SK-MEL-5 (cell line): ENCODE data around the gene MAPK4. TPM values are rescaled to one million over a fixed set of nuclear protein-coding genes. Genes with fewer than 3 reads are reported as not detected.
"Not testable (repeated sequence)": the region's sequence is repeated elsewhere in the genome, so short reads cannot be mapped to it uniquely, and the experiment has no call there.

Experiments used
- DNase-seq: peaks from one replicate; pipeline ENCODE4 v3.0.0-alpha.2; 2016; ENCODE audit warnings: low read depth, low spot score
- in situ Hi-C: cut with HindIII; loops from 2 replicates; pipeline ENCODE4 v1.10.0; 2016; ENCODE audit warnings: low sequenced_read_pairs, high pct_unique_total_duplicates, low pct_unique_long_range_greater_than_20kb
- total RNA-seq: library from RNA; depleted of rRNA; stranded (reverse); fragments of >200 nt; shearing (Covaris generic); gene quantifications from 2 replicates; pipeline ENCODE4 v1.2.3, GENCODE V29; 2014; rRNA removed

MAPK4 gene
- total RNA-seq, 1 experiment from 2014 or later = 62.4 TPM

GRCh38 chr18:50748243-50749229, 188.6 kb downstream of the MAPK4 start:
- no peak for DNase-seq
- in situ Hi-C loops = no loop called here

GRCh38 chr18:50749421-50749820, 189.5 kb downstream of the MAPK4 start:
- in situ Hi-C loops = no loop called here
- DNase-seq = no peak

- in situ Hi-C loops = no loop called here
These were observed 190.1 kb downstream of the MAPK4 start for GRCh38 chr18:50749945-50750344.

GRCh38 chr18:50750546-50750945, 190.7 kb downstream of the MAPK4 start:
- in situ Hi-C loops = no loop called here
- no peak for DNase-seq

More at GRCh38 chr18:50749945-50750344, 190.1 kb downstream of the MAPK4 start:
- DNase-seq = no peak

GRCh38 chr18:50751490-50751889, 191.6 kb downstream of the MAPK4 start:
- no peak for DNase-seq
- in situ Hi-C loops = no loop called here

GRCh38 chr18:50751947-50752346, 192.1 kb downstream of the MAPK4 start:
- DNase-seq = no peak
- in situ Hi-C loops = no loop called here

GRCh38 chr18:50753311-50753710, 193.4 kb downstream of the MAPK4 start:
- no peak for DNase-seq
- in situ Hi-C loops = no loop called here

- in situ Hi-C loops = no loop called here
- DNase-seq = no peak
These were observed 194.4 kb downstream of the MAPK4 start for GRCh38 chr18:50754297-50754696.

- in situ Hi-C loops = no loop called here
- DNase-seq = no peak
These were observed 197.5 kb downstream of the MAPK4 start for GRCh38 chr18:50757358-50757757.

- in situ Hi-C loops = no loop called here
These were observed 209.6 kb downstream of the MAPK4 start for GRCh38 chr18:50769463-50769862.

GRCh38 chr18:50775207-50775606, 215.3 kb downstream of the MAPK4 start:
- in situ Hi-C loops = no loop called here
- DNase-seq = no peak

More at GRCh38 chr18:50769463-50769862, 209.6 kb downstream of the MAPK4 start:
- no peak for DNase-seq

GRCh38 chr18:50775726-50776125, 215.8 kb downstream of the MAPK4 start:
- no peak for DNase-seq

GRCh38 chr18:50776383-50776782, 216.5 kb downstream of the MAPK4 start:
- in situ Hi-C loops = no loop called here

More at GRCh38 chr18:50775726-50776125, 215.8 kb downstream of the MAPK4 start:
- in situ Hi-C loops = no loop called here

GRCh38 chr18:50779021-50779420, 219.1 kb downstream of the MAPK4 start:
- in situ Hi-C loops = not testable (repeated sequence)

More at GRCh38 chr18:50776383-50776782, 216.5 kb downstream of the MAPK4 start:
- no peak for DNase-seq

More at GRCh38 chr18:50779021-50779420, 219.1 kb downstream of the MAPK4 start:
- not testable (repeated sequence) for DNase-seq

Other genes starting within 250 kb of the MAPK4 start
- gene SKA1, start 185.0 kb upstream of the MAPK4 start, total RNA-seq = 23.8 and 27.0 TPM in 2 replicates